Right atrium auricular region (tissue), 2 donors: ENCODE results near the gene RPS6KA3. TPM values are rescaled to one million over a fixed set of nuclear protein-coding genes. Genes with fewer than 3 reads are reported as not detected.
A peak's percentile ranks its signal among the peaks of the same experiment; 100 is the strongest.

Experiments used
- DNase-seq: peaks from one replicate; pipeline ENCODE4 v3.0.0-alpha.2; 2019; ENCODE audit warnings: low spot score
- H3K27ac ChIP-seq, 2 donors: fragments of 200-600 bp; sonication (generic); 1 replicate in 1 of 2; 2 replicates in 1 of 2; pipeline ENCODE4 v1.5.1; 2016 to 2019
- H3K27me3 ChIP-seq, 2 donors: fragments of 200-600 bp; sonication (generic); one replicate each; pipeline versions ENCODE4 v1.5.1 to v1.6.0; 2017 to 2019
- H3K36me3 ChIP-seq: fragments of 200-600 bp; sonication (generic); one replicate; pipeline ENCODE4 v1.5.1; 2016
- H3K4me1 ChIP-seq, 2 donors: fragments of 200-600 bp; sonication (generic); one replicate each; pipeline versions ENCODE4 v1.5.1 to v1.6.0; 2017 to 2019
- H3K4me3 ChIP-seq, 2 donors: fragments of 200-600 bp; sonication (generic); 1 replicate in 1 of 2; 2 replicates in 1 of 2; pipeline ENCODE4 v1.5.1; 2017 to 2019; ENCODE audit warnings: mild to moderate bottlenecking in 1 of 2, moderate library complexity in 1 of 2
- H3K9me3 ChIP-seq, 2 donors: fragments of 200-600 bp; sonication (generic); one replicate each; pipeline ENCODE4 v1.5.1; 2019
- CTCF ChIP-seq, 2 donors: fragments of 200-600 bp; sonication (generic); IDR thresholded peaks; one replicate each; pipeline ENCODE4 v1.5.1; 2019; ENCODE audit warnings: antibody characterized with exemption in 2 of 2
- total RNA-seq, 2 donors: library from RNA; depleted of rRNA; stranded (reverse); fragments of >200 nt; gene quantifications; one replicate each; pipeline ENCODE4 v1.1.0, GENCODE V29; 2016

The RPS6KA3 gene
- total RNA-seq, 2 donors from 2014 or later, result 25.4 to 30.5 TPM

DNA sequence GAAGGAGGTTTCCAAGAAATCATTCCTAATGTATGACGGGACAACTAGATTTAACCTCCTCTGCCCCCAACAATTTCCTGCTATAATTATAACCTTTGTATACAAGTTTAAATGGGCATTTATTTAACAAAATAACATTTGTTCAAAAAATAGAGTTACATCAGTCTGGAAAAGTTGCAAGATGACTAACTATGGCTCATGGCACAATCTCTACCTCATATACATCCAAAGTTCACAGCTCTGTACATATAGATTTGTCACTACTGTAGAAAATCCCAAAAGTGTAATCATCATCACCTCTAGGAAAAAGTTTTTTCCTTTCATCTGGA, 3.8 kb upstream of the RPS6KA3 start:
- H3K4me1 ChIP-seq, result no peaks in the 10 kb centered on the region
- H3K4me3 ChIP-seq, result no peak overlapping the region
- TF ChIP-seq CTCF (IDR thresholded peaks at IDR 0.05), result no peak
- peaks cover 0 to 1% of the 10 kb centered on the region in 2 donors for H3K27me3 ChIP-seq
- no peaks in the 10 kb centered on the region for H3K9me3 ChIP-seq
- H3K27ac ChIP-seq, result no peak overlapping the region
- H3K36me3 ChIP-seq, result no peaks in the 10 kb centered on the region
- DNase-seq, result no peak

DNA sequence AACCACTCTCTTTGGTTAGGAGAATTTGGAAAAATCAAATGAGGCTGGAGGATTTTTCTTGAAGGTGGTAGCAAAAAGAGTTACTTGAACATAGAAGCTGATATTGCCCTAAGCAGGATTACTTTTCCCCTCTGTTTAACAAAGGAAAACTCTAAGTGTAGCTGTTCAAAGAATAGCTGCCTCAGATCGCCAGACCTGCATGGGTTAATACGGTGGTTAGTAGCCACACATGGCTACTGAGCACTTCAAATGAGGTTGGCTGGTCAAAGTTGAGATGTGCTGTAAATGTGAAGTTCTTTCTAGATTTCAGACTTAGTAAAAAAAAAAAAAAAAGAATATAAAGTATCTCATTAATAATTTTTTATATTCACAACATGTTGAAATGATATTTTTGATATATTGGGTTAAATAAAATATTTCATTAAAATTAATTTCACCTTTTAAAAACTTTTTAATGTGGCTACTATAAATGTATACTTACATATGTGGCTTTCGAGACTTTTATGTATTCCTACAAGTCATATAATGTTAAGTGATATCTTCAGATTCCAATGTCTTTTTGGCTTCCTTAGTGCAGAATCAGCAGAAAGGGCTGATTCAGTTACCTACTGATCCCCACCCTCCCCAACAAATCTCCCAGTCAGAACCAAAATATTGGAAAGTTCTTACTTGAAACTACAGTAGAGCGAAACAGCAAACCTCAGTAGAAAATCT, 3.3 kb upstream of the RPS6KA3 start:
- no peak for DNase-seq
- no peak overlapping the region for H3K4me3 ChIP-seq
- H3K9me3 ChIP-seq, result no peaks in the 10 kb centered on the region
- H3K27me3 ChIP-seq, result peaks cover 0 to 3% of the 10 kb centered on the region in 2 donors
- H3K27ac ChIP-seq, result no peak overlapping the region
- no peak for TF ChIP-seq CTCF (IDR thresholded peaks at IDR 0.05)
- no peaks in the 10 kb centered on the region for H3K4me1 ChIP-seq
- H3K36me3 ChIP-seq, result no peaks in the 10 kb centered on the region

GRCh38 chrX:20267931-20268701, 1.4 kb upstream of the RPS6KA3 start:
- H3K27ac ChIP-seq, result peak overlapping the region; percentile 85 to 89
- peaks cover 0 to 11% of the 10 kb centered on the region in 2 donors for H3K4me1 ChIP-seq
- DNase-seq, result peak; percentile 59
- H3K4me3 ChIP-seq, result peak overlapping the region; percentile 63 to 64
- no peaks in the 10 kb centered on the region for H3K36me3 ChIP-seq
- peaks cover 0 to 3% of the 10 kb centered on the region in 2 donors for H3K27me3 ChIP-seq
- H3K9me3 ChIP-seq, result no peaks in the 10 kb centered on the region
- TF ChIP-seq CTCF (IDR thresholded peaks at IDR 0.05), result no peak

DNA sequence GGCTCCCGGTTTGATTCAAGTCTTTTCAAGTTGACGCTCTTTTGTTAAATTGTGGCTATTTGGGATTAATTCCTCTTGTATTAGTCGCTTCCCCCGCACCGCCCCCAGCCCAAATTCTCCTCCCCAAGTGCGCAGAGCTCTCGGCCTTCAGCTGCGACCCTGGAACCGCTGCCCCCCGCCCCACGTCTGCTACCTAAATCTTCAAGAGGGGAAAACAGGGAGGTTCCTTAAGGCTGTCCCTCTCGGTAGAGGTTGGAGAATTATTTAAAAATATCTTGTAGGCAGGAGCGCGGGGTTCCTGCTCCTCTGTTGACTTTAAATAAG, 860 bp upstream of the RPS6KA3 start:
- H3K9me3 ChIP-seq, result no peaks in the 10 kb centered on the region
- H3K4me3 ChIP-seq, result peak overlapping the region; percentile 63 to 64
- DNase-seq, result no peak
- no peaks in the 10 kb centered on the region for H3K36me3 ChIP-seq
- no peak for TF ChIP-seq CTCF (IDR thresholded peaks at IDR 0.05)
- H3K27me3 ChIP-seq, result peaks cover 0 to 3% of the 10 kb centered on the region in 2 donors
- H3K27ac ChIP-seq, result peak overlapping the region; percentile 85 to 89
- H3K4me1 ChIP-seq, result peaks cover 0 to 11% of the 10 kb centered on the region in 2 donors

DNA sequence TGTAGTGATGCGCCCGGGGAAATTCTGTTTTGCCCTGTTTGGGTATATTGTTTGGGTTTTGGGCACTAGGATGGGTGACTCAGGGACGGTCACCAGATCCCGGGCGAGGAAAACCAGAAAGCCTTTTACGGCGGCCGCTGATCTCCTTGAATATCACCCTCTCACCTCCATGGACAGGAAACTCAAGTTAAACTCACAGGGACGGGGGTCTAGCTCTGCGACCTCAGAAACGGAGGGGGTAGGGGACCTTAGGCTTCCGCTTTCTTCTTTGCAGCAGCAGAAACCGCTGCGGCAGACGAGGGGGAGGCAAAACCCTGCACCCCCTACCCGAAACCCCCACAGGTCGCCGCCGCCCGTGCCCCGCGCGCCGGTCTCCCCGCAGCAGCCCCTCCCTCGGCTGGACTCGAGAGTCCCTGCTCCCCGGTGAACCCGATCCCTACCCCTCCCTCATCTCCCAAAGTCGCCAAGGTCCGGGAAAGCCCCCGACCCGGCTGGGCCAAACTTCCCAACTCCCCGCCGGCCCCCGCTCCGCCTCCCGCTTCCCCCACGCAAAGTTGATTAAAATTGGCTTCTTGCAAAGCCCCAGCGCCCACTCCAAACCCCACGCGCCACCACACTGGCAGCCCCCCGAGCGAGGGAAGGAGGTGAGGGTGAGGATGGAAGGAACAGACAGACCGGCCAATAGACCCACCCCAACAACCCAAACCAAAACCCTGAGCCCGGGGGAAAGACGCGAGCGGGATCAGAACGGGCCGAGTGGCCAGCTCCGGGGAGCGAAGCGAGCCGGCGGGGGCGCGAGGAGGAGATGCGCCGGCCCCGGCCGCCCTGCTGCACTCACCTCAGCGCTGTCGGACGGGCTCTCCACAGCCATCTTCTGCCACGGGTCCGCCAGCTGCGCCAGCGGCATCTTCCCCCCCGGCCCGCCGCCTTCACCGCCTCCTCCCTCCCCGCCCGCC, 705 bp downstream of the RPS6KA3 start:
- Histone ChIP-seq H3K4me3 (peak overlapping the region; percentile 63 to 64), H3K36me3 (no peaks in the 10 kb centered on the region), H3K4me1 (peaks cover 0 to 11% of the 10 kb centered on the region in 2 donors), H3K9me3 (no peaks in the 10 kb centered on the region), H3K27ac (peak overlapping the region; percentile 85 to 89), H3K27me3 (peaks cover 0 to 3% of the 10 kb centered on the region in 2 donors)
- no peak for DNase-seq
- no peak for TF ChIP-seq CTCF (IDR thresholded peaks at IDR 0.05)
